Measurements from ENCODE around the gene SKP1.

Gene SKP1

GRCh38 chr5:134142806-134143205 is 33.9 kb downstream of the SKP1 start:
- Histone ChIP-seq H3K4me1 (ENCODE audit: control insufficient read depth in 1 of 2, insufficient read depth in 1 of 2, low read depth in 1 of 2, low read length in 1 of 2) (peaks cover 51 to 56% of the 10 kb centered on the region in 2 experiments), H3K36me3 (peaks cover 7% of the 10 kb centered on the region), H3K27me3 (no peaks in the 10 kb centered on the region), H3K27ac (no peak overlapping the region), H3K4me3 (ENCODE audit: low read depth in 1 of 2, low read length in 1 of 2) (no peak overlapping the region), H3K9me3 (no peaks in the 10 kb centered on the region)
- TF ChIP-seq CTCF (IDR thresholded peaks at IDR 0.05): no peak

- no peaks in the 10 kb centered on the region for H3K27me3 ChIP-seq
- peaks cover 7% of the 10 kb centered on the region for H3K36me3 ChIP-seq
- no peaks in the 10 kb centered on the region for H3K9me3 ChIP-seq
- peaks cover 59 to 62% of the 10 kb centered on the region in 2 experiments for H3K4me1 ChIP-seq (ENCODE audit: control insufficient read depth in 1 of 2, insufficient read depth in 1 of 2, low read depth in 1 of 2, low read length in 1 of 2)
- no peak for TF ChIP-seq CTCF (IDR thresholded peaks at IDR 0.05)
- H3K4me3 ChIP-seq (ENCODE audit: low read depth in 1 of 2, low read length in 1 of 2): no peak overlapping the region
- no peak overlapping the region for H3K27ac ChIP-seq
Measured at GRCh38 chr5:134142052-134142451, 34.7 kb downstream of the SKP1 start.

GRCh38 chr5:134141331-134142050 is 35.3 kb downstream of the SKP1 start:
- Histone ChIP-seq H3K4me3 (ENCODE audit: low read depth in 1 of 2, low read length in 1 of 2) (no peak overlapping the region), H3K27ac (no peak overlapping the region), H3K4me1 (ENCODE audit: control insufficient read depth in 1 of 2, insufficient read depth in 1 of 2, low read depth in 1 of 2, low read length in 1 of 2) (peaks cover 57 to 61% of the 10 kb centered on the region in 2 experiments), H3K9me3 (no peaks in the 10 kb centered on the region), H3K36me3 (peaks cover 11% of the 10 kb centered on the region), H3K27me3 (no peaks in the 10 kb centered on the region)
- no peak for TF ChIP-seq CTCF (IDR thresholded peaks at IDR 0.05)

GRCh38 chr5:134140530-134141201 is 36.1 kb downstream of the SKP1 start:
- TF ChIP-seq CTCF (IDR thresholded peaks at IDR 0.05): peak; percentile 61
- no peaks in the 10 kb centered on the region for H3K9me3 ChIP-seq
- peaks cover 49 to 53% of the 10 kb centered on the region in 2 experiments for H3K4me1 ChIP-seq (ENCODE audit: control insufficient read depth in 1 of 2, insufficient read depth in 1 of 2, low read depth in 1 of 2, low read length in 1 of 2)
- H3K4me3 ChIP-seq (ENCODE audit: low read depth in 1 of 2, low read length in 1 of 2): no peak overlapping the region
- peak overlapping the region; percentile 35 for H3K27ac ChIP-seq
- peaks cover 11% of the 10 kb centered on the region for H3K36me3 ChIP-seq
- no peaks in the 10 kb centered on the region for H3K27me3 ChIP-seq

- H3K4me3 ChIP-seq (ENCODE audit: low read depth in 1 of 2, low read length in 1 of 2): no peak overlapping the region
- TF ChIP-seq CTCF (IDR thresholded peaks at IDR 0.05): no peak
- no peaks in the 10 kb centered on the region for H3K27me3 ChIP-seq
- H3K4me1 ChIP-seq (ENCODE audit: control insufficient read depth in 1 of 2, insufficient read depth in 1 of 2, low read depth in 1 of 2, low read length in 1 of 2): peaks cover 42 to 46% of the 10 kb centered on the region in 2 experiments
- peaks cover 15% of the 10 kb centered on the region for H3K36me3 ChIP-seq
- no peaks in the 10 kb centered on the region for H3K9me3 ChIP-seq
- no peak overlapping the region for H3K27ac ChIP-seq
Measured at GRCh38 chr5:134139891-134140469, 36.8 kb downstream of the SKP1 start.

All from neutrophil (primary cell).